HG02642 (cell line): ENCODE data around the gene LASP1.
"Not testable (repeated sequence)": the region's sequence is repeated elsewhere in the genome, so short reads cannot be mapped to it uniquely, and the experiment has no call there.

Source experiments
- ATAC-seq: cut with Tn5 transposase; IDR thresholded peaks from one replicate; pipeline ENCODE4 v1.9.1; 2021; ENCODE audit warnings: mild to moderate bottlenecking; ENCODE audit not compliant: unreplicated experiment, poor library complexity

The LASP1 gene

DNA sequence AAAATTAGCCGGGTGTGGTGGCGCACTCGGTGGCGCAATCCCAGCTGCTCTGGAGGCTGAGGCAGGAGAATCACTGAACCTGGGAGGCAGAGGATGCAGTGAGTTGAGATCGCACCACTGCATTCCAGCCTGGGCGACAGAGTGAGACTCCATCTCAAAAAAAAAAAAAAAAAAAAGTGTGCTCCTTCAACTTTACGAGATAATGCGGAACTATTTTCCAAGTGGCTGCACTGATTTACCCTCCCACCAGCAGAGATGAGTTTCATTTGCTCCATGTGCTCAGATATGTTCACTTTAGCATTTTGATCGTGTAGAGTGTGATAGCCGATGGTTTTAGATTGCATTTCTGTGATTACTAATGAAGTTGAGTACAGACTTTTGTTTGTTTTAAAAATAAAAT lies 35.5 kb downstream of the LASP1 start:
- no peak for ATAC-seq

DNA sequence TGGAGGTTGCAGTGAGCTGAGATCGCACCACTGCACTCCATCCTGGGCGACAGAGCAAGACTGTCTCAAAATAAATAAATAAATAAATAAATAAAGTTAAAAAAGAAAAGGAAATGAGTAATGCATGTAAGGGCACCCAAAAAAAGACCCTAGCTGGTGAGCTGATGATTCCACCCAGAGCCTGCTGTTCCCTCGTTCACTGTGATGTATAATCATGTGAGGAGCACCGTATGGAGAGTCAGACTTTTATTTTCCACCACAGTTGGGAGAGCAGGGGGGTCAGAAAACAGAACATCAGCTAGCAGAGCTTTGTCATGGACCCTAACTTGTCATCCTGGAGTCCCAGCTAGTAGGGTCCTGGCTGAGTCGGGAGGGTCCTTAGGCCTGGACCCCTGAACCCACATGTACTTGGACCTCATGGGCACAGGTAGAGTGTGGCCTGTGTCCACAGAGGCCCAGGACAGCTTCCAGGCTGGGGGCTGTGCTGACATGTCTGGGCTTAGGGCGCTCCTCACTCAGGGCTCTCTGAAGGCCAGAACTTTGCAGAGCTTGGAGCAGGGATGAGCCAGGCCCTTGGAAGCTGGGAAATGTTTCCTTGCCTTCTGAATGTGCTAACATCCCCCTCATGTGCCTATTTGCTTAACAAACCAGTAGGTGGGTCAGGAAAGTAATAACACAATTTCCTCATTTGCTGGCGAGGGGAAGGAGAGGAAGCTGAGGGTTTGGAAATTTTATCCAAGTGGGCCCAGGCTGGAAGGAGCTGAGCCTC lies 36.8 kb downstream of the LASP1 start:
- ATAC-seq: no peak

DNA sequence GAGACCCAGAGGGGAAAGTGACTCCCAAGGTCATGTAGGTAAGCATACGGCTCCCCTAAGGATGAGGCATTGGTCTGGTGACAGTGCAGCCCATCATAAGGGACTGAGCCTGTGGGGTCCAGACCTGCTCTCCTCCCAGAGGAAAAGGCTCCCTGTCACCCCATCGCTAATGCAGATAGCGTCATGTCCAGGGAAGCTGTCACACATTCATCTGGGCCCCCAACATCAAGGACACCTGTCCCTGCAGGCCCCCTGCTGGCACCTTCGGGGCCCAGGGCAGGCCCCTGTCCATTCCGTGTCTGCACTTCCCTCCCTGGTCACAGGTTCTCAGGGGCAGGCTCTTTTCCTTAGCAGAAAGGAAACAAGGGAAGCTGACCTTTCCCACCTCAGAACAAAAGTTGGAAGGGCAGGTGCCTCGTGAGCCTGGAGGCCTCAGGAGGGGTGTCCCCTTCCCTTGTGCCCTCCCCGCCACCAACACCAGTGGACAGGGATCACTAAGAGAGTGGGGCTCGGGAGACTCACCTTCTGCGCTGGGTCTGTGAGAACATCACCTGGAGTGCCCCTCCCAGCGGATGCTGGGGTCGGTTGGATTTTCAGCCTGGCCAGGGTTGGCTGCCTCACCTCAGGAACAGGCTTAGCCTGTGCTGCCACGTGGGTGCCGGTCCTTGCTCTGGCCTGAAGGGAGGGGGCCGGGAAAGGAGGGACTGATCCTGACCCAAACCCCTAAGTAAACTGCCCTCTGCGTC lies 38.2 kb downstream of the LASP1 start:
- ATAC-seq: no peak

DNA sequence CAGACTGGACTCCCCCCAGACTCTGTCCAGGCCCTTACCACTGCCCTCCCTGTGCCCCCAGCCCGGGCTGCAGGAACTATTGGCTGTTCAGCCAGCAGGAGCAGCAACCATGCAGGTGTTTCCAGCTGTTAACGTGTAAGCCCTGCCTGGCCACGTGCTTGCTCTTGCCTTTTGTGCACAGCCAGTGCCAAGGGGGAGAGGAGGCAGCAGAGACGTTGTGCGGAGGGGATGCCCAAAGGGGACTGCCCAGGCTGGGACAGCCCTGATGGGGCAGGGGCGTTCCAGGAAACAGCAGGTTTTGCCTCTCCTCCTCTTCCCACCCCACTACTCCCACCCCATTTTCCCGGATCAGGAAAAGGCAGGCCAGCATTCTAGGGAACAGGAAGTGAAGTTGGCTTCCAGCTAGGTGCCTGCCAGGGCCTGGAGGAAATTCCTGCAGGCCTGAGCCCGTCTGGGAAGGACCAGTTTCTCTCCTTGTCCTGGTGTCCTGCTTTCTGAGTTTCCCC lies 38.9 kb downstream of the LASP1 start:
- no peak for ATAC-seq

DNA sequence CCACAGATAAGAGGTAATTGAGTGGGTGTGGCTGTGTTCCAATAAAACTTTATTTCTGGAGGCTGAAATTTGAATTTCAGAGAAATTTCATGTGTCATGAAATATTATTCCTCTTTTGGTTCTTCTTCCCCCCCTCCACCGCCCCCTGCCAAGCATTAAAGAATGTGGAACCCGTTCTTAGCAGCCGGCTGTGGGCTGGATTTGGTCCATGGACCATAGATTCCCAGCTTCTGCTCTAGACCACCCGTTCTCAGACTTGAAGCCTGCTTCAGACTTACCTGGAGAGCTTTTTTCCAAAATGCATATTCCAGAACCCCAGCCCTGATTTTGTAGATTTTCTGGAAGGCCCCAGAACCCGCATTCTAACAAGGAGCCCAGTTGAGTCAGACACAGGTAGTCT lies 40.5 kb downstream of the LASP1 start:
- ATAC-seq: no peak

DNA sequence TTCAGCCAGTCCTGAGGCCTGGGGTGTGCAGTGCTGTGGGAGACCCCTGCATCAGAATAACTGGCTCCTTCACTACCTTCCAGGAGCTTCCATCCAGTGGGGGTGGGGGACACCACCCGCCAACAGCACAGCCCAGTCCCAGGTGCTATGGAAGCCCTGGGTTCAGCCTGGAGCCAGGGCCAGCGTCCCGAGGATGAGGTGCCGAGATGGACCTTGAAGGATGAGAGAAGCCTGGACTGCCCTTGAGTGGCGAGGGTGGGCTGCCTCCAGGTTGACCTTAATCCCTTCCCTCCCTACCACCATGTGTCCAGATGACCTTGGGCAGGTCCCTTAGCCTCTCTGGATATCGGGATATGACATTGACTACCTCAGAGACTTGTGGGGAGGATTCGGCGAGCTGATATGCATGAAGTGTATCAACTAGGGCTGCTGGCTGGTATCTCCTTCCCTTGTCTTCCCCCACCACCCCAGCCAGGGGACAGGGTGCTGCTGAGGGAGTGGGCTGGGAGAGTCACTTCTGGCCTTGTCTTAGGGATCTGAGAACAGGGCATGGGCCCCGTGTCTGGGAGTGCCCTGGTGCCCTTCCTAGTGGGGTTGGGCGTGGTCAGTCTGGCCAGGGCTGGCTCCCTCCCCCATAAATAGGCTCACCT lies 41.3 kb downstream of the LASP1 start:
- no peak for ATAC-seq

DNA sequence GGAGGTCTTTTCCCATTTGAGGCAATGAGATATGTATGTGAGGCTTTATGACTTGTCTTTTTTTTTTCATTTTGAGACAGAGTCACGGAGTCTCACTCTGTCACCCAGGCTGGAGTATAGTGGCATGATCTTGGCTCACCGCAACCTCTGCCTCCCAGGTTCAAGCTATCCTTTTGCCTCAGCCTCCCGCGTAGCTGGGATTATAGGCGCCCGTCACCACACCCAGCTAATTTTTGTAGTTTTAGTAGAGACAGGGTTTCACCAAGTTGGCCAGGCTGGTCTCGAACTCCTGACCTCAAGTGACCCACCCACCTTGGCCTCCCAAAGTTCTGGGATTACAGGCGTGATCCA lies 41.8 kb downstream of the LASP1 start:
- not testable (repeated sequence) for ATAC-seq

DNA sequence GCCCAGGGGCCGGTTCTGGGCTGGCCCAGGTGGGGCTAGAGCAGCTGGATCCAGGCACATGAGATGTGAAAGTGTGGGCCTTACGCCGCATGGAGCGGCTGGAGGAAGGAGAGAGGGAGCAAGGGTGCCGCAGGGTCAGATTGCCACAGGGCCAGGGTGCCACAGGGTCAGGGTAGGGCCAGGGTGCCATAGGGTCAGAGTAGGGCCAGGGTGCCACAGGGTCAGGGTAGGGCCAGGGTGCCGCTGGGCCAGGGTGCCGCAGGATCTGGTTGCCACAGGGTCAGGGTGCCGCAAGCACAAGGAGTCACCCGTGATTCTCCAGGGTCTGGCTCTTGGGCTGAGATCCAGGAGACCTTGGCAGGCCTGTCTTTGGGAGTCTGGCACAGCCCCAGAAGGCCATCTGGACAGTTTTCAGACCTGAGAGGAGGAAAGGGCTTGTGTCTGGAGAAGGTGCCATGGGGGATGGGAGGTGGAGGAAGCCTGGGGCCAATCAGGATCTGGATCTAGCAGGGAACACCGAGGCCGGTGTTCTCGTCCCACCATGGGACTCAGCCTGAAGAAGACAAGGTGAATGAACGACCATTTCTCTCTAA lies 42.5 kb downstream of the LASP1 start:
- no peak for ATAC-seq

DNA sequence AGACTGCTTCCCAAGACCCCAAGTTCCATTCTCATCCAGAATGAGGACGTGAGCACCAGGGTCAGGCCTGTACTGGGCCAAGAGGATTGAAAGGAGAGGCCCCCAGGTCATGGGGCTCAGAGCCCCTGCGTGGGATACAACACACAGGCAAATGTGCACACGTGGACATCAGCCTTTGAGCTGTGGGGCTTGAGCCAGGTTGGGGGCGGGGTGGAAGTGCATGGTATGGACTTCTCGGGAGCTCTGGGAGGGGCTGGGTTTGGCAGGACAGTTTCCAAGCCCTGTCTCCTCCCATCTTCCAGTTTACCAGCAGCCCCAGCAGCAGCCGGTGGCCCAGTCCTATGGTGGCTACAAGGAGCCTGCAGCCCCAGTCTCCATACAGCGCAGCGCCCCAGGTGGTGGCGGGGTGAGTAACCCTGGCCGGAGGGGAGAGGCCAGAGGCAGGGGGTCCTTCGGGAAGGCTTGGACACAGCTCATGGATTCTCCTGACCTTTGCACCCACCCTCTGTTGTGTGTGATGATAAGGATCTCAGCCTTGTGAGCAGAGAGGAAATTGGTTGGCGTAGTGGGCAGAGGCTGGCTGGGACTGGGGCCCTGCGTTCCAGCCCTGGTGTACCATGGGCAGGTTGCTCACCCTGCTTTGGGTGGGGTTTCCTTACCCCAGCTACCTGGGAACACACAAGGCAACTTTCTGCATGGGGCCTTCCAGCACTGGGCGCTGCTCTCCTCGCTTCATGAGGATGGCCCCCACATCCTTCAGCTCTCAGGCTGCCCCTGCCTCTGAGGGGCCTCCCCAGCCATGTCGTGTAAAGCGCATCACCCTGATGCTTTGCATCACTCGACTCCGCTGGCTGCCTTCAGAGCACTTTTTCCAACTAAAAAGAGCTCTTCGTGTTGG lies 45.1 kb downstream of the LASP1 start:
- no peak for ATAC-seq

DNA sequence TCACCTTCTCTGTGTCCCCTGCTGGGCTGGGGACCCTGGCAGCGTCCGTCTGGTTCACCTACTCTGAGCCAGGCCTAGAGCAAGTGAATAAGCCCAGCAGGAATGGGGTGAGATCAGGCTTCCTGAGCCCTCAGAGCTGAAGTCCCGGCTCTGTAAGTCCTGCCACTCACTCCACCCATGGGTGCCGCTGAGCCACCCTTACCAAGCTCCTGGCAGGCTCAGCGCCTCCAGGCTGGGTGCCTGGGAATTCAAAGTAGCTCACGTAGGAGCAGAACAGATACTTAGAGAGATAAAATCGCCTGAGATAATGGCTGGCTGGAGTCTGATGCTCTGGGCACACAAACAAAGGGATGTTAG lies 45.8 kb downstream of the LASP1 start:
- no peak for ATAC-seq

DNA sequence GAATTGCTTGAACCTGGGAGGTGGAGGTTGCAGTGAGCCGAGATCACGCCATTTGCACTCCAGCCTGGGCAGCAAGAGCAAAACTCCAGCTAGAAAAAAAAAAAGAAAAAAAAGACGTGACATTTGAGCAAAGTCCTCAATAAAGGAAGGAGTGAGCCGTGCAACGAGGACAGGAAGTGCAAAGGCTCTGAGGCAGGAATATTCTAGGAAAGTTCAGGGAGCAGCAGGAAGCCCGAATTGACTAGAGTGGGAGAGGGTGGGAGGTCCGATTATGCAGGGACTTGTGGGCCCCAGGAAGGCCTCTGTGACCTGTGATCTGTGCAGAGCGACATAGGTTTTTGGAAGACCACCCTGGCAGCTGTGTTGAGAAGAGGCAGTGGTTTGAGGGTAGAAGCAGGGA lies 46.9 kb downstream of the LASP1 start:
- no peak for ATAC-seq

DNA sequence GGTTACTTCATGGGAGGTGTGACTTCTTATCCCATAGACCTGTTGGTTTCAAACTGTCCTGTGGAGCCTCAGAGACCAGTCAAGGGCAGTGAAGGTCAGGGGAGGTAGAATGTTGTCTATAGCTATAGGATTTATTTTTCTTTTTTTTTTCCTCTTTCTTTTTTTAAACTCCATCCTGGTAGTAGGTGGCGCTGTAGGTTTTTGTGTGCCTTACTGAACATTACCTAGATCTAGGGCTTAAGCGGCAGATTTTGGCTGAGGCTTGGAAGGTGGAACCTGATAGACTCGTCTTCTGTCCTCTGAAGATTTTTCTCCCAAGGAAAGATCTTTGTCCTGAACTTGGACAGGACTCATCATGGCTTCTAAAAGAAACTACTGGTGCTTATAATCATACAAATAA lies 47.4 kb downstream of the LASP1 start:
- ATAC-seq: no peak

DNA sequence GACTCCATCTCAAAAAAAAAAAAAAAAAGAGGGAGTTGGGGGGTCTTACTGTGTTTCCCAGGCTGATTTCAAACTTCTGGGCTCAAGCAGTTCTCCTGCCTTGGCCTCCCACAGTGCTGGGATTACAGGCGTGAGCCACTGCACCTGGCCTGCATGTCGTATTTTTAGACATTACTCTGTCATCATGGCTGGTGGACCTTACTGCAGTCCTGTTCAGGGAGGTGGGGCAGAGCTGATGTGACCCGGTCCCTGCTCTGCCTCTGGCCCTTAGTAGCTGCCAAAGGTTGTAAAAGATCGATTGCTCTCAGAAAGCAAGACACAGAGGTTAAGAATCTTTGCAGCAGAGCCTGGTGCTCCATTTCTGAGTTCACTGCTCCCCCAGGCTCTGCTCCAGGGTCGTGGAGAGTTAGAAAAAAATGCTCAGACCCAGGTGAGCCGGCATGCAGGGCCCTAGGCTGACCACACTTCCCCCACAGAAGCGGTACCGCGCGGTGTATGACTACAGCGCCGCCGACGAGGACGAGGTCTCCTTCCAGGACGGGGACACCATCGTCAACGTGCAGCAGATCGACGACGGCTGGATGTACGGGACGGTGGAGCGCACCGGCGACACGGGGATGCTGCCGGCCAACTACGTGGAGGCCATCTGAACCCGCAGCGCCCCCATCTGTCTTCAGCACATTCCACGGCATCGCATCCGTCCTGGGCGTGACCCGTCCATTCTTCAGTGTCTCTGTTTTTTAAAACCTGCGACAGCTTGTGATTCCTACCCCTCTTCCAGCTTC lies 48.5 kb downstream of the LASP1 start:
- no peak for ATAC-seq

DNA sequence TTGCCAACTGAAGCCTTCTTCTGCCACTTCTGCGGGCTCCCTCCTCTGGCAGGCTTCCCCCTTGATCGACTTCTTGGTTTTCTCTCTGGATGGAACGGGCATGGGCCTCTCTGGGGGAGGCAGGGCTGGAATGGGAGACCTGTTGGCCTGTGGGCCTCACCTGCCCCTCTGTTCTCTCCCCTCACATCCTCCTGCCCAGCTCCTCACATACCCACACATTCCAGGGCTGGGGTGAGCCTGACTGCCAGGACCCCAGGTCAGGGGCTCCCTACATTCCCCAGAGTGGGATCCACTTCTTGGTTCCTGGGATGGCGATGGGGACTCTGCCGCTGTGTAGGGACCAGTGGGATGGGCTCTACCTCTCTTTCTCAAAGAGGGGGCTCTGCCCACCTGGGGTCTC lies 49.1 kb downstream of the LASP1 start:
- ATAC-seq: no peak

DNA sequence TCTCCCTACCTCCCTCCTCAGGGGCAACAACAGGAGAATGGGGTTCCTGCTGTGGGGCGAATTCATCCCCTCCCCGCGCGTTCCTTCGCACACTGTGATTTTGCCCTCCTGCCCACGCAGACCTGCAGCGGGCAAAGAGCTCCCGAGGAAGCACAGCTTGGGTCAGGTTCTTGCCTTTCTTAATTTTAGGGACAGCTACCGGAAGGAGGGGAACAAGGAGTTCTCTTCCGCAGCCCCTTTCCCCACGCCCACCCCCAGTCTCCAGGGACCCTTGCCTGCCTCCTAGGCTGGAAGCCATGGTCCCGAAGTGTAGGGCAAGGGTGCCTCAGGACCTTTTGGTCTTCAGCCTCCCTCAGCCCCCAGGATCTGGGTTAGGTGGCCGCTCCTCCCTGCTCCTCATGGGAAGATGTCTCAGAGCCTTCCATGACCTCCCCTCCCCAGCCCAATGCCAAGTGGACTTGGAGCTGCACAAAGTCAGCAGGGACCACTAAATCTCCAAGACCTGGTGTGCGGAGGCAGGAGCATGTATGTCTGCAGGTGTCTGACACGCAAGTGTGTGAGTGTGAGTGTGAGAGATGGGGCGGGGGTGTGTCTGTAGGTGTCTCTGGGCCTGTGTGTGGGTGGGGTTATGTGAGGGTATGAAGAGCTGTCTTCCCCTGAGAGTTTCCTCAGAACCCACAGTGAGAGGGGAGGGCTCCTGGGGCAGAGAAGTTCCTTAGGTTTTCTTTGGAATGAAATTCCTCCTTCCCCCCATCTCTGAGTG lies 49.6 kb downstream of the LASP1 start:
- no peak for ATAC-seq

DNA sequence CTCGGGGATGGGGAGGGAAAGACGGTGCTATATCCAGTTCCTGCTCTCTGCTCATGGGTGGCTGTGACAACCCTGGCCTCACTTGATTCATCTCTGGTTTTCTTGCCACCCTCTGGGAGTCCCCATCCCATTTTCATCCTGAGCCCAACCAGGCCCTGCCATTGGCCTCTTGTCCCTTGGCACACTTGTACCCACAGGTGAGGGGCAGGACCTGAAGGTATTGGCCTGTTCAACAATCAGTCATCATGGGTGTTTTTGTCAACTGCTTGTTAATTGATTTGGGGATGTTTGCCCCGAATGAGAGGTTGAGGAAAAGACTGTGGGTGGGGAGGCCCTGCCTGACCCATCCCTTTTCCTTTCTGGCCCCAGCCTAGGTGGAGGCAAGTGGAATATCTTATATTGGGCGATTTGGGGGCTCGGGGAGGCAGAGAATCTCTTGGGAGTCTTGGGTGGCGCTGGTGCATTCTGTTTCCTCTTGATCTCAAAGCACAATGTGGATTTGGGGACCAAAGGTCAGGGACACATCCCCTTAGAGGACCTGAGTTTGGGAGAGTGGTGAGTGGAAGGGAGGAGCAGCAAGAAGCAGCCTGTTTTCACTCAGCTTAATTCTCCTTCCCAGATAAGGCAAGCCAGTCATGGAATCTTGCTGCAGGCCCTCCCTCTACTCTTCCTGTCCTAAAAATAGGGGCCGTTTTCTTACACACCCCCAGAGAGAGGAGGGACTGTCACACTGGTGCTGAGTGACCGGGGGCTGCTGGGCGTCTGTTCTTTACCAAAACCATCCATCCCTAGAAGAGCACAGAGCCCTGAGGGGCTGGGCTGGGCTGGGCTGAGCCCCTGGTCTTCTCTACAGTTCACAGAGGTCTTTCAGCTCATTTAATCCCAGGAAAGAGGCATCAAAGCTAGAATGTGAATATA lies 50.8 kb downstream of the LASP1 start:
- ATAC-seq: no peak

DNA sequence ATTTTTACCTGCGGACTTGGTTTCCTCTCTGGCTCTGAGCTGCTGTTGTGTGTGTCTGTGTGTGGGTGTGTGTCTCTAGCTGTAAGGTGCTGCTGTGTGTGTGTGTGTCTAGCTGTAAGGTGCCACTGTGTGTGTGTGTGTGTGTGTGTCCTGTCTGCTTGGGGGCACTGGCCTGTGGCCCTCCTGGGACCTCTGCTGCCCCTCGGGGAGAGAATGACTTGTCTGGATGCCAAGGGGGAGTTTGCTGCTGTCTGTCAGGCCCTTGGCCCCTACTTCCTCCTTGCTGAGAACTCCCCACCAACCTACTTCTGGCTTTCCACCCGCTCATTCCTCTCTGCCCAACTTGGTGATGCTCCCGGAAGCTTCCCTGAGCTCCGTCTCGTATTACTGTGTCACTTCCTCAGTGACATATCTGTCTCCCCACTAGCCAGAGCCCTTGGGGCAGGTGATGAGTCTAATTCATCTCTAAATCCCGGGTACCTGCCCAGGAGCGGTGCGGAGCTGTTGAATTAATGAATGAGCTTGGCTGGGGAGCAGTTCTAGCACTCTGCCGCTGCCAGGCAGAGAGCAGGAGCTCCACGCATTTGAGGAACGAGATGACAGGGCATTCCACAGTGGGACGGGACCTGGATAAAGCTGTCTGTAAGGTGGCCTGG lies 52.0 kb downstream of the LASP1 start:
- ATAC-seq: no peak
